ENCODE measurements around the gene E2F4. TPM values are rescaled to one million over a fixed set of nuclear protein-coding genes. Genes with fewer than 3 reads are reported as not detected.
A peak's percentile ranks its signal among the peaks of the same experiment; 100 is the strongest.

The E2F4 gene
- total and polyA plus RNA-seq, 2 of the 13 experiments (the other 11 are each of a cell fraction or from before 2014, with no cell fraction given), result 84.8 to 91.2 TPM

DNA sequence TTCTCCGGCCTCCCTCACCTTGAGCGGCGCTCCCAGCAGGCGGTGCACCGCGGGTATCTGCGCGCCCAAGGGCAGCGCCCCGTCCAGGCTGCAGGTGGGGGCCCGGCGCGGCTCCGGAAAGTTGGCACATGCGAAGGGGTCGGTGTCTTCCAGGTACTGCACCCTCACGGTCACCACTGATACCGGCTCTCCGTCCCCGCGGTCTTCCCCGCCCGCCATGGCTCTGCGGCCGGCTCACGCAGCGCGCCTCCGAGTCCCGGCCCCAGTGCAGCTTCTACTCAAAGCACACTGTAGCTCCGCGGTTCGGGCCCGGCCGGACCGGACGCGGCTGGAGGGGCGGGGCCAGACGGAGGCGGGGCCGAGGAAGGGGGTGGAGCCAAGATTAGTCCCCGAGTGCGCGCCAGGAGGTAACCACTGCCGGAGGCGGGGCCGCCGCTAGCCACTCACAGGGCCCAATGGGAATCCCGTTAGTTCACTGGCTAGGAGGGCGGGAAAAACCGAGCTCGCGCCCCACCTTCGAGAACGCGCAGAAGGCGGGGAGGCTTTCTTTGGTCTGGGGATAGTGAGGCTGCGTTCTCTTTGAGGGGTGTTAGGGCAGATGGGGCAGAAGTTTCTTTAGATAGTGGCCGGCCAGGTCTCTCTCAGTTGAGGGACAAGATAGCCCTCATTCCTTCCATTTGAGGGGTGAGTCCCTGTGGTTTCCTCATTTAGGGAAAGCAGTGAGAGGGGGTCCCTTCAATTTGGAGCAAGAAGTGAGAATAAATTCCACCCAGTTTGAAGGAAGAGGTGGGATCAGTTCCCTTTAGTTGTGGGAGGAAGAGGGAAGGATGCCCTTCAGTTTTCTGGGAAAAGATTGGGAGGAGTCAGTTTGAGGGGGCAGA, 55.5 kb downstream of the E2F4 start, which contains the start of gene FHOD1 (continued):
- no peak for TF ChIP-seq SETDB1 (CRISPR knock-in tag; IDR thresholded peaks at IDR 0.05; ENCODE audit: borderline replicate concordance)
- TF ChIP-seq, protein P1, sequence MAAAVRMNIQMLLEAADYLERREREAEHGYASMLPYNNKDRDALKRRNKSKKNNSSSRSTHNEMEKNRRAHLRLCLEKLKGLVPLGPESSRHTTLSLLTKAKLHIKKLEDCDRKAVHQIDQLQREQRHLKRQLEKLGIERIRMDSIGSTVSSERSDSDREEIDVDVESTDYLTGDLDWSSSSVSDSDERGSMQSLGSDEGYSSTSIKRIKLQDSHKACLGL (CRISPR knock-in tag; IDR thresholded peaks at IDR 0.05), result peak; percentile 79; the same call in 1 of the 2 replicates
- peak; percentile 40; the same call in 1 of the 2 replicates for TF ChIP-seq ZNF510 (CRISPR knock-in tag; IDR thresholded peaks at IDR 0.05; ENCODE audit: low read depth)
- no peak for TF ChIP-seq HMGA1 (CRISPR knock-in tag; conservative IDR thresholded peaks at IDR 0.05)
- TF ChIP-seq, protein P2, sequence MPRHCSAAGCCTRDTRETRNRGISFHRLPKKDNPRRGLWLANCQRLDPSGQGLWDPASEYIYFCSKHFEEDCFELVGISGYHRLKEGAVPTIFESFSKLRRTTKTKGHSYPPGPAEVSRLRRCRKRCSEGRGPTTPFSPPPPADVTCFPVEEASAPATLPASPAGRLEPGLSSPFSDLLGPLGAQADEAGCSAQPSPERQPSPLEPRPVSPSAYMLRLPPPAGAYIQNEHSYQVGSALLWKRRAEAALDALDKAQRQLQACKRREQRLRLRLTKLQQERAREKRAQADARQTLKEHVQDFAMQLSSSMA (CRISPR knock-in tag; IDR thresholded peaks at IDR 0.05), result no peak
- TF ChIP-seq, protein P3, sequence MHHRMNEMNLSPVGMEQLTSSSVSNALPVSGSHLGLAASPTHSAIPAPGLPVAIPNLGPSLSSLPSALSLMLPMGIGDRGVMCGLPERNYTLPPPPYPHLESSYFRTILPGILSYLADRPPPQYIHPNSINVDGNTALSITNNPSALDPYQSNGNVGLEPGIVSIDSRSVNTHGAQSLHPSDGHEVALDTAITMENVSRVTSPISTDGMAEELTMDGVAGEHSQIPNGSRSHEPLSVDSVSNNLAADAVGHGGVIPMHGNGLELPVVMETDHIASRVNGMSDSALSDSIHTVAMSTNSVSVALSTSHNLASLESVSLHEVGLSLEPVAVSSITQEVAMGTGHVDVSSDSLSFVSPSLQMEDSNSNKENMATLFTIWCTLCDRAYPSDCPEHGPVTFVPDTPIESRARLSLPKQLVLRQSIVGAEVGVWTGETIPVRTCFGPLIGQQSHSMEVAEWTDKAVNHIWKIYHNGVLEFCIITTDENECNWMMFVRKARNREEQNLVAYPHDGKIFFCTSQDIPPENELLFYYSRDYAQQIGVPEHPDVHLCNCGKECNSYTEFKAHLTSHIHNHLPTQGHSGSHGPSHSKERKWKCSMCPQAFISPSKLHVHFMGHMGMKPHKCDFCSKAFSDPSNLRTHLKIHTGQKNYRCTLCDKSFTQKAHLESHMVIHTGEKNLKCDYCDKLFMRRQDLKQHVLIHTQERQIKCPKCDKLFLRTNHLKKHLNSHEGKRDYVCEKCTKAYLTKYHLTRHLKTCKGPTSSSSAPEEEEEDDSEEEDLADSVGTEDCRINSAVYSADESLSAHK (CRISPR knock-in tag; IDR thresholded peaks at IDR 0.05; ENCODE audit: borderline replicate concordance), result no peak
- TF ChIP-seq, protein P4, sequence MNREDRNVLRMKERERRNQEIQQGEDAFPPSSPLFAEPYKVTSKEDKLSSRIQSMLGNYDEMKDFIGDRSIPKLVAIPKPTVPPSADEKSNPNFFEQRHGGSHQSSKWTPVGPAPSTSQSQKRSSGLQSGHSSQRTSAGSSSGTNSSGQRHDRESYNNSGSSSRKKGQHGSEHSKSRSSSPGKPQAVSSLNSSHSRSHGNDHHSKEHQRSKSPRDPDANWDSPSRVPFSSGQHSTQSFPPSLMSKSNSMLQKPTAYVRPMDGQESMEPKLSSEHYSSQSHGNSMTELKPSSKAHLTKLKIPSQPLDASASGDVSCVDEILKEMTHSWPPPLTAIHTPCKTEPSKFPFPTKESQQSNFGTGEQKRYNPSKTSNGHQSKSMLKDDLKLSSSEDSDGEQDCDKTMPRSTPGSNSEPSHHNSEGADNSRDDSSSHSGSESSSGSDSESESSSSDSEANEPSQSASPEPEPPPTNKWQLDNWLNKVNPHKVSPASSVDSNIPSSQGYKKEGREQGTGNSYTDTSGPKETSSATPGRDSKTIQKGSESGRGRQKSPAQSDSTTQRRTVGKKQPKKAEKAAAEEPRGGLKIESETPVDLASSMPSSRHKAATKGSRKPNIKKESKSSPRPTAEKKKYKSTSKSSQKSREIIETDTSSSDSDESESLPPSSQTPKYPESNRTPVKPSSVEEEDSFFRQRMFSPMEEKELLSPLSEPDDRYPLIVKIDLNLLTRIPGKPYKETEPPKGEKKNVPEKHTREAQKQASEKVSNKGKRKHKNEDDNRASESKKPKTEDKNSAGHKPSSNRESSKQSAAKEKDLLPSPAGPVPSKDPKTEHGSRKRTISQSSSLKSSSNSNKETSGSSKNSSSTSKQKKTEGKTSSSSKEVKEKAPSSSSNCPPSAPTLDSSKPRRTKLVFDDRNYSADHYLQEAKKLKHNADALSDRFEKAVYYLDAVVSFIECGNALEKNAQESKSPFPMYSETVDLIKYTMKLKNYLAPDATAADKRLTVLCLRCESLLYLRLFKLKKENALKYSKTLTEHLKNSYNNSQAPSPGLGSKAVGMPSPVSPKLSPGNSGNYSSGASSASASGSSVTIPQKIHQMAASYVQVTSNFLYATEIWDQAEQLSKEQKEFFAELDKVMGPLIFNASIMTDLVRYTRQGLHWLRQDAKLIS (CRISPR knock-in tag; IDR thresholded peaks at IDR 0.05), result peak; percentile 72; the same call in 1 of the 2 replicates
- 0 out of 2 replicates have a peak, but pooled peaks have one; percentile 57 for TF ChIP-seq ZSCAN31 (CRISPR knock-in tag; IDR thresholded peaks at IDR 0.05; ENCODE audit: low read depth)
- TF ChIP-seq FOXK2 (IDR thresholded peaks at IDR 0.05), result no peak
- TF ChIP-seq MED8 (CRISPR knock-in tag; IDR thresholded peaks at IDR 0.05; ENCODE audit: insufficient replicate concordance), result no peak
- TF ChIP-seq, protein P5, sequence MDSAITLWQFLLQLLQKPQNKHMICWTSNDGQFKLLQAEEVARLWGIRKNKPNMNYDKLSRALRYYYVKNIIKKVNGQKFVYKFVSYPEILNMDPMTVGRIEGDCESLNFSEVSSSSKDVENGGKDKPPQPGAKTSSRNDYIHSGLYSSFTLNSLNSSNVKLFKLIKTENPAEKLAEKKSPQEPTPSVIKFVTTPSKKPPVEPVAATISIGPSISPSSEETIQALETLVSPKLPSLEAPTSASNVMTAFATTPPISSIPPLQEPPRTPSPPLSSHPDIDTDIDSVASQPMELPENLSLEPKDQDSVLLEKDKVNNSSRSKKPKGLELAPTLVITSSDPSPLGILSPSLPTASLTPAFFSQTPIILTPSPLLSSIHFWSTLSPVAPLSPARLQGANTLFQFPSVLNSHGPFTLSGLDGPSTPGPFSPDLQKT (CRISPR knock-in tag; IDR thresholded peaks at IDR 0.05; ENCODE audit: borderline replicate concordance), result no peak
- no peak for TF ChIP-seq EZH2 (conservative IDR thresholded peaks at IDR 0.05; ENCODE audit: low read depth, low read length)
- TF ChIP-seq KLF6 (CRISPR knock-in tag; IDR thresholded peaks at IDR 0.05), result peak; percentile 78
- TF ChIP-seq ZNF33A (CRISPR knock-in tag; IDR thresholded peaks at IDR 0.05; ENCODE audit: borderline replicate concordance), result peak; percentile 90
- TF ChIP-seq TEAD3 (CRISPR knock-in tag; optimal IDR thresholded peaks at IDR 0.05; ENCODE audit: borderline replicate concordance), result peak; percentile 27
- TF ChIP-seq, protein P6, sequence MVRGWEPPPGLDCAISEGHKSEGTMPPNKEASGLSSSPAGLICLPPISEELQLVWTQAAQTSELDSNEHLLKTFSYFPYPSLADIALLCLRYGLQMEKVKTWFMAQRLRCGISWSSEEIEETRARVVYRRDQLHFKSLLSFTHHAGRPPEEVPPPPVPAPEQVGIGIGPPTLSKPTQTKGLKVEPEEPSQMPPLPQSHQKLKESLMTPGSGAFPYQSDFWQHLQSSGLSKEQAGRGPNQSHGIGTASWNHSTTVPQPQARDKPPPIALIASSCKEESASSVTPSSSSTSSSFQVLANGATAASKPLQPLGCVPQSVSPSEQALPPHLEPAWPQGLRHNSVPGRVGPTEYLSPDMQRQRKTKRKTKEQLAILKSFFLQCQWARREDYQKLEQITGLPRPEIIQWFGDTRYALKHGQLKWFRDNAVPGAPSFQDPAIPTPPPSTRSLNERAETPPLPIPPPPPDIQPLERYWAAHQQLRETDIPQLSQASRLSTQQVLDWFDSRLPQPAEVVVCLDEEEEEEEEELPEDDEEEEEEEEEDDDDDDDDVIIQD (CRISPR knock-in tag; IDR thresholded peaks at IDR 0.05; ENCODE audit: low read depth), result peak; percentile 44; the same call in 1 of the 2 replicates
- peak; percentile 41 for TF ChIP-seq ZNF460 (CRISPR knock-in tag; IDR thresholded peaks at IDR 0.05; ENCODE audit: borderline replicate concordance)
